HG03565 (cell line): ENCODE measurements around the gene ZNF79.
A peak's percentile ranks its signal among the peaks of the same experiment; 100 is the strongest.

ENCODE experiments used
- ATAC-seq: cut with Tn5 transposase; IDR thresholded peaks from one replicate; pipeline ENCODE4 v1.9.1; 2021; ENCODE audit warnings: mild to moderate bottlenecking, moderate library complexity; ENCODE audit not compliant: unreplicated experiment

Gene ZNF79

GRCh38 chr9:127423934-127424675 lies at the start of gene ZNF79:
ZNF79 (plus strand) TSS chr9:127424382; CDS start chr9:127424788, 406 bp downstream.
- ATAC-seq, result peak; percentile 85

- ATAC-seq, result no peak
Observed at GRCh38 chr9:127380479-127380878, 43.7 kb upstream of the ZNF79 start.

GRCh38 chr9:127382541-127382940 lies 41.6 kb upstream of the ZNF79 start:
- ATAC-seq, result no peak

GRCh38 chr9:127384016-127384730 lies 40.0 kb upstream of the ZNF79 start:
- ATAC-seq, result no peak

- ATAC-seq, result no peak
Observed at GRCh38 chr9:127384901-127385300, 39.3 kb upstream of the ZNF79 start.

- no peak for ATAC-seq
Observed at GRCh38 chr9:127386249-127386648, 37.9 kb upstream of the ZNF79 start.

GRCh38 chr9:127386981-127387380 lies 37.2 kb upstream of the ZNF79 start:
- no peak for ATAC-seq

GRCh38 chr9:127388037-127388855 lies 35.9 kb upstream of the ZNF79 start:
- ATAC-seq, result peak; percentile 83

- no peak for ATAC-seq
Observed at GRCh38 chr9:127388856-127389238, 35.3 kb upstream of the ZNF79 start.

GRCh38 chr9:127389381-127390247 lies 34.6 kb upstream of the ZNF79 start:
- ATAC-seq, result no peak

GRCh38 chr9:127390248-127390545 lies 34.0 kb upstream of the ZNF79 start:
- ATAC-seq, result no peak

GRCh38 chr9:127390563-127390962 lies 33.6 kb upstream of the ZNF79 start:
- no peak for ATAC-seq

GRCh38 chr9:127392166-127392565 lies 32.0 kb upstream of the ZNF79 start:
- no peak for ATAC-seq

GRCh38 chr9:127392976-127393375 lies 31.2 kb upstream of the ZNF79 start:
- no peak for ATAC-seq

GRCh38 chr9:127393645-127394044 lies 30.5 kb upstream of the ZNF79 start:
- no peak for ATAC-seq

GRCh38 chr9:127395497-127396252 lies 28.5 kb upstream of the ZNF79 start:
- ATAC-seq, result no peak

GRCh38 chr9:127396253-127396807 lies 27.9 kb upstream of the ZNF79 start:
- no peak for ATAC-seq

GRCh38 chr9:127396808-127397645 lies 27.2 kb upstream of the ZNF79 start, which contains the start of gene SLC2A8:
SLC2A8 (plus strand) TSS chr9:127397169; CDS start chr9:127397231, 62 bp downstream.
- ATAC-seq, result peak; percentile 94
